GM18868 (cell line): Measurements from ENCODE around the gene ST6GALNAC3.
"Not testable (repeated sequence)": the region's sequence is repeated elsewhere in the genome, so short reads cannot be mapped to it uniquely, and the experiment has no call there.

Experiments used
- ATAC-seq: cut with Tn5 transposase; IDR thresholded peaks from one replicate; pipeline ENCODE4 v1.9.1; 2021; ENCODE audit warnings: mild to moderate bottlenecking, moderate library complexity; ENCODE audit not compliant: unreplicated experiment

The ST6GALNAC3 gene

GRCh38 chr1:76074321-76075187 is at the start of gene ST6GALNAC3:
Gene ST6GALNAC3 (plus strand): TSS chr1:76074746.
- ATAC-seq: peak; percentile 83

GRCh38 chr1:76027341-76027740 is 47.2 kb upstream of the ST6GALNAC3 start:
- ATAC-seq: no peak

- no peak for ATAC-seq
These were observed 45.2 kb upstream of the ST6GALNAC3 start for GRCh38 chr1:76029331-76029730.

GRCh38 chr1:76031496-76031895 is 43.0 kb upstream of the ST6GALNAC3 start:
- ATAC-seq: no peak

- ATAC-seq: no peak
These were observed 40.6 kb upstream of the ST6GALNAC3 start for GRCh38 chr1:76033800-76034475.

- ATAC-seq: no peak
These were observed 39.5 kb upstream of the ST6GALNAC3 start for GRCh38 chr1:76035053-76035452.

GRCh38 chr1:76037324-76037723 is 37.2 kb upstream of the ST6GALNAC3 start:
- ATAC-seq: no peak

GRCh38 chr1:76038287-76039004 is 36.1 kb upstream of the ST6GALNAC3 start:
- ATAC-seq: no peak

- no peak for ATAC-seq
These were observed 28.4 kb upstream of the ST6GALNAC3 start for GRCh38 chr1:76046149-76046548.

GRCh38 chr1:76048219-76048618 is 26.3 kb upstream of the ST6GALNAC3 start:
- ATAC-seq: no peak

- ATAC-seq: no peak
These were observed 25.6 kb upstream of the ST6GALNAC3 start for GRCh38 chr1:76048926-76049325.

GRCh38 chr1:76049498-76049897 is 25.0 kb upstream of the ST6GALNAC3 start:
- no peak for ATAC-seq

- ATAC-seq: not testable (repeated sequence)
These were observed 24.5 kb upstream of the ST6GALNAC3 start for GRCh38 chr1:76050073-76050472.

GRCh38 chr1:76053021-76053420 is 21.5 kb upstream of the ST6GALNAC3 start:
- no peak for ATAC-seq

GRCh38 chr1:76054359-76054758 is 20.2 kb upstream of the ST6GALNAC3 start:
- no peak for ATAC-seq

GRCh38 chr1:76055987-76056386 is 18.6 kb upstream of the ST6GALNAC3 start:
- ATAC-seq: no peak

GRCh38 chr1:76059451-76059850 is 15.1 kb upstream of the ST6GALNAC3 start:
- ATAC-seq: no peak

- no peak for ATAC-seq
These were observed 9.3 kb upstream of the ST6GALNAC3 start for GRCh38 chr1:76065270-76065669.

- no peak for ATAC-seq
These were observed 8.2 kb upstream of the ST6GALNAC3 start for GRCh38 chr1:76066394-76066793.

- no peak for ATAC-seq
These were observed 6.0 kb upstream of the ST6GALNAC3 start for GRCh38 chr1:76068542-76068941.

GRCh38 chr1:76068953-76069561 is 5.5 kb upstream of the ST6GALNAC3 start:
- no peak for ATAC-seq
